IMR-90 (cell line): Measurements from ENCODE around the gene SLC9A6. TPM values are rescaled to one million over a fixed set of nuclear protein-coding genes. Genes with fewer than 3 reads are reported as not detected.

ENCODE experiments used
- ATAC-seq: fragments of 200-7000 bp; cut with Tn5 transposase; 2 replicates; pipeline ENCODE4 v1.9.1; 2020; ENCODE audit warnings: low read depth, mild to moderate bottlenecking, moderate library complexity
- BruUV-seq: library from RNA; stranded (reverse); fragments of 400-500 nt; replicated peaks from 2 replicates; lab custom pipeline; 2021; lab: Mats Ljungman, UMichigan
- CTCF ChIA-PET: fragments of 300-600 bp; formaldehyde crosslinking; extraction: SDS; loops from one replicate; lab custom pipeline; 2021; ENCODE audit warnings: antibody characterized with exemption; lab: Yijun Ruan, JAX
- POLR2A ChIA-PET: fragments of 300-600 bp; sonication (Branson Sonifier 250); formaldehyde crosslinking; loops from one replicate; lab custom pipeline; 2022; ENCODE audit warnings: antibody characterized with exemption; ENCODE audit not compliant: unreplicated experiment; lab: Charles Lee
- DNase-seq: peaks from one replicate; pipeline ENCODE4 v3.0.0; 2013
- H2AFZ ChIP-seq: replicated peaks from 2 replicates; pipeline ENCODE3; 2013; ENCODE audit warnings: low read length, mild to moderate bottlenecking; ENCODE audit not compliant: poor library complexity
- H2AK5ac ChIP-seq: 2 replicates; pipeline ENCODE4 v1.6.1; 2013; ENCODE audit warnings: low read depth, low read length, inconsistent platforms
- H2AK9ac ChIP-seq: replicated peaks from 2 replicates; pipeline ENCODE3; 2013; ENCODE audit warnings: mild to moderate bottlenecking, low read depth, low read length, moderate library complexity; ENCODE audit not compliant: poor library complexity
- H2BK120ac ChIP-seq: 2 replicates; pipeline ENCODE4 v1.6.1; 2013; ENCODE audit warnings: low read depth, low read length, inconsistent platforms
- H2BK15ac ChIP-seq: 3 replicates; pipeline ENCODE4 v1.6.1; 2013; ENCODE audit warnings: low read depth, low read length, inconsistent platforms
- H2BK20ac ChIP-seq: 2 replicates; pipeline ENCODE4 v1.6.1; 2013; ENCODE audit warnings: low read depth, mild to moderate bottlenecking, inconsistent platforms, low read length, moderate library complexity
- H2BK5ac ChIP-seq: 2 replicates; pipeline ENCODE4 v1.6.1; 2013; ENCODE audit warnings: mild to moderate bottlenecking, low read depth, low read length, inconsistent platforms; ENCODE audit not compliant: poor library complexity, severe bottlenecking
- H3K14ac ChIP-seq: replicated peaks from 2 replicates; pipeline ENCODE4 v1.6.1; 2013; ENCODE audit warnings: low read depth, low read length, inconsistent platforms
- H3K18ac ChIP-seq: 2 replicates; pipeline ENCODE4 v1.6.1; 2013; ENCODE audit warnings: low read depth, low read length, control low read depth
- H3K23ac ChIP-seq: 2 replicates; pipeline ENCODE4 v1.6.1; 2013; ENCODE audit warnings: low read depth, low read length, inconsistent platforms
- H3K27ac ChIP-seq: 2 replicates; pipeline ENCODE4 v1.5.1; 2013; ENCODE audit warnings: mild to moderate bottlenecking, control low read depth, low read length; ENCODE audit not compliant: insufficient read depth
- H3K27me3 ChIP-seq: 2 replicates; pipeline ENCODE4 v1.6.1; 2013; ENCODE audit warnings: low read length; ENCODE audit not compliant: control insufficient read depth, insufficient read depth
- H3K36me3 ChIP-seq: 2 replicates; pipeline ENCODE4 v1.6.1; 2013; ENCODE audit warnings: low read length, mixed read lengths; ENCODE audit not compliant: control insufficient read depth, insufficient read depth
- H3K4ac ChIP-seq: 2 replicates; pipeline ENCODE4 v1.6.1; 2013; ENCODE audit warnings: low read depth, low read length, inconsistent platforms
- H3K4me1 ChIP-seq: 2 replicates; pipeline ENCODE4 v1.6.1; 2013; ENCODE audit warnings: low read length, mixed read lengths; ENCODE audit not compliant: control insufficient read depth, insufficient read depth
- H3K4me2 ChIP-seq: 2 replicates; pipeline ENCODE4 v1.6.1; 2013; ENCODE audit warnings: low read depth, mild to moderate bottlenecking, control low read depth, low read length, moderate library complexity
- H3K4me3 ChIP-seq: 2 replicates; pipeline ENCODE4 v1.5.1; 2013; ENCODE audit warnings: low read depth, mild to moderate bottlenecking, control low read depth, low read length, moderate library complexity; ENCODE audit not compliant: insufficient read depth
- H3K56ac ChIP-seq: 2 replicates; pipeline ENCODE4 v1.6.1; 2013; ENCODE audit warnings: low read length, inconsistent platforms; ENCODE audit not compliant: insufficient read depth; ENCODE audit errors: extremely low read depth
- H3K79me1 ChIP-seq, 2 experiments: 2 replicates each; pipeline ENCODE4 v1.6.1; 2013; ENCODE audit warnings: low read length in 2 of 2, inconsistent platforms in 1 of 2, low read depth in 1 of 2
- H3K9ac ChIP-seq: 2 replicates; pipeline ENCODE4 v1.6.1; 2013; ENCODE audit warnings: low read depth, low read length, control low read depth
- H3K9me1 ChIP-seq: 2 replicates; pipeline ENCODE4 v1.6.1; 2013; ENCODE audit warnings: low read length, inconsistent platforms; ENCODE audit not compliant: insufficient read depth
- H3K9me3 ChIP-seq: 2 replicates; pipeline ENCODE4 v1.6.1; 2013; ENCODE audit warnings: low read length; ENCODE audit not compliant: control insufficient read depth, insufficient read depth
- H4K20me1 ChIP-seq: 2 replicates; pipeline ENCODE4 v1.6.1; 2013; ENCODE audit warnings: low read length, inconsistent platforms; ENCODE audit not compliant: insufficient read depth
- H4K5ac ChIP-seq: 2 replicates; pipeline ENCODE4 v1.6.1; 2013; ENCODE audit warnings: mild to moderate bottlenecking, low read depth, low read length, control low read depth
- H4K8ac ChIP-seq, 2 experiments: 2 replicates each; pipeline ENCODE4 v1.6.1; 2013; ENCODE audit warnings: low read depth in 2 of 2, low read length in 2 of 2, control low read depth in 1 of 2, inconsistent platforms in 1 of 2
- H4K91ac ChIP-seq: 2 replicates; pipeline ENCODE4 v1.6.1; 2013; ENCODE audit warnings: low read depth, low read length, inconsistent platforms; ENCODE audit not compliant: insufficient read depth
- BHLHE40 ChIP-seq: fragments of 150-350 bp; IDR thresholded peaks from 2 replicates; pipeline ENCODE4 v1.6.1; 2016; ENCODE audit warnings: mild to moderate bottlenecking, low read depth, low read length
- FOS ChIP-seq: fragments of 150-350 bp; IDR thresholded peaks from 2 replicates; pipeline ENCODE4 v1.6.1; 2016; ENCODE audit warnings: low read depth, low read length
- MAFK ChIP-seq: IDR thresholded peaks from 2 replicates; pipeline ENCODE4 v1.6.1; 2012; ENCODE audit warnings: low read depth, low read length, improper control_type of control experiment
- MAZ ChIP-seq: IDR thresholded peaks from 2 replicates; pipeline ENCODE4 v1.6.1; 2012; ENCODE audit warnings: low read depth, mild to moderate bottlenecking, low read length, improper control_type of control experiment, moderate library complexity, borderline replicate concordance
- WGBS, 2 experiments: methylation state at CpG; one replicate each; pipeline versions ENCODE4 v1.1.5 to v1.1.7; 2013; ENCODE audit warnings: missing lambda C conversion rate in 2 of 2; ENCODE audit not compliant: insufficient read length in 1 of 2; ENCODE audit errors: extremely low coverage in 2 of 2; 5-methylcytosine and 5-hydroxymethylcytosine counted together
- dilution Hi-C: fragments of 300-500 bp; cut with HindIII; formaldehyde crosslinking; loops from one replicate; pipeline ENCODE4 v1.14.3; 2018; ENCODE audit warnings: low sequenced_read_pairs; ENCODE audit not compliant: unreplicated experiment
- in situ Hi-C: fragments of 300-500 bp; cut with MboI; formaldehyde crosslinking; loops from 3 replicates; pipeline ENCODE4 v1.14.3; 2019; ENCODE audit warnings: low sequenced_read_pairs, inconsistent platforms, mixed read lengths
- intact Hi-C: fragments of 100-400 bp; cut with micrococcal nuclease; formaldehyde crosslinking; loops from 2 replicates; pipeline ENCODE4 v1.10.0; 2022
- polyA plus RNA-seq, 3 experiments: library from polyadenylated mRNA; depleted of rRNA; stranded (reverse); fragments of >200 nt; gene quantifications; 2 replicates each; pipeline ENCODE4 v1.2.3, GENCODE V29; 2012; ENCODE audit warnings: low replicate concordance in 1 of 3
- total RNA-seq: library from RNA; depleted of rRNA; stranded (reverse); fragments of >200 nt; gene quantifications from 2 replicates; pipeline ENCODE4 v1.2.3, GENCODE V29; 2012

Gene SLC9A6
- total and polyA plus RNA-seq, 2 of the 4 experiments (the other 2 are of a cell fraction) = 6.9 to 19.0 TPM

DNA sequence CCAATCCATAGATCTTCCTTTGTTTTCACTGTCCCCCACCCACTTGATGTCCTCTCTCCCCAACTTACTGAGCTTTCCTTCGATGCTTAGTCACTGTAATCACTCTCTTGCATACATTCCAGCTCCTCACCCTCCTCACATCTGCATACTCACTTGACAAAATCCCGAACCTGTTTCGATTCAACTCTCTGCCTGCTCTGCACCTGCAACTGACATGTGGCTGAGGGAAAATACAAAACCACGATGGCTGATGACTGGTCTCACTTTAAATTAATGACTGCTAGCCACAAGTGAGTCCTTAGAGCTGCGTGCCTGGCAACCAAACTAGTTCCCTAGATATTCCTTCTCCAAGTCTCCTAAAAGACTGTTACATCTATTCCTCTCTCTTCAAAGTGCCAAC, 91.7 kb downstream of the SLC9A6 start:
- Histone ChIP-seq H3K9me3 (no peaks in the 10 kb centered on the region), H2BK5ac (no peak overlapping the region), H2AK9ac (no peak overlapping the region), H3K4ac (no peak overlapping the region), H3K14ac (no peak overlapping the region), H3K36me3 (no peaks in the 10 kb centered on the region), H3K4me3 (no peak overlapping the region), H3K4me2 (no peak overlapping the region), H3K18ac (no peak overlapping the region), H3K27ac (no peak overlapping the region), H2AFZ (no peak overlapping the region), H4K91ac (no peak overlapping the region), H4K8ac (no peak overlapping the region), H3K4me1 (no peaks in the 10 kb centered on the region), H3K27me3 (peaks cover 15% of the 10 kb centered on the region), H2BK15ac (no peak overlapping the region), H3K79me1 (no peaks in the 10 kb centered on the region), H3K9me1 (no peaks in the 10 kb centered on the region), H4K5ac (no peak overlapping the region), H2BK20ac (no peak overlapping the region), H2AK5ac (no peak overlapping the region), H4K20me1 (no peaks in the 10 kb centered on the region), H3K9ac (no peak overlapping the region), H3K56ac (no peak overlapping the region), H2BK120ac (no peak overlapping the region), H3K23ac (no peak overlapping the region)
- DNase-seq = no peak
- in situ Hi-C loops (no loop called here), intact Hi-C loops (no loop called here), dilution Hi-C loops (no loop called here)
- ChIA-PET POLR2A (no interaction called here), CTCF (no interaction called here)
- no TSS peak for BruUV-seq
- TF ChIP-seq MAFK = no peak
- TF ChIP-seq BHLHE40 = no peak
- no peak for TF ChIP-seq FOS
- TF ChIP-seq MAZ = no peak
- WGBS, 2 experiments = 0% methylated on average over 2 of the region's 5 CpGs; no CpG with 5 or more reads in 1 of the 2 experiments
- no peak for ATAC-seq
